GM18951 (cell line): ENCODE data around the gene GTF3A.
A peak's percentile ranks its signal among the peaks of the same experiment; 100 is the strongest.

ENCODE experiments used
- POLR2A ChIP-seq: IDR thresholded peaks from 4 replicates; pipeline ENCODE4 v1.6.1; 2011; ENCODE audit warnings: mild to moderate bottlenecking; ENCODE audit not compliant: insufficient read length, insufficient read depth; ENCODE audit errors: extremely low read depth
- in situ Hi-C: fragments of 300-500 bp; cut with MboI; formaldehyde crosslinking; loops from one replicate; pipeline ENCODE4 v1.12.0; 2022; ENCODE audit warnings: low sequenced_read_pairs, mixed read lengths, inconsistent platforms; ENCODE audit not compliant: unreplicated experiment

GTF3A gene

GRCh38 chr13:27446986-27447583, 22.7 kb downstream of the GTF3A start:
- TF ChIP-seq POLR2A = no peak
- in situ Hi-C loops = no loop called here

GRCh38 chr13:27448308-27448707, 23.9 kb downstream of the GTF3A start:
- in situ Hi-C loops = no loop called here
- TF ChIP-seq POLR2A = no peak

GRCh38 chr13:27449081-27449603, 24.7 kb downstream of the GTF3A start:
- TF ChIP-seq POLR2A = no peak
- in situ Hi-C loops = no loop called here

GRCh38 chr13:27449936-27450828, 25.8 kb downstream of the GTF3A start, which contains the start of gene MTIF3:
TSS of gene MTIF3 (minus strand) at chr13:27450564. CDS start at chr13:27440448, 10,116 bp downstream.
- in situ Hi-C loops = no loop called here
- TF ChIP-seq POLR2A = peak; percentile 83

GRCh38 chr13:27450921-27451471, 26.6 kb downstream of the GTF3A start:
- in situ Hi-C loops = no loop called here
- no peak for TF ChIP-seq POLR2A

- no peak for TF ChIP-seq POLR2A
- in situ Hi-C loops = no loop called here
These were observed 31.0 kb downstream of the GTF3A start for GRCh38 chr13:27455331-27455855.

GRCh38 chr13:27461940-27462584, 37.6 kb downstream of the GTF3A start:
- in situ Hi-C loops = no loop called here
- no peak for TF ChIP-seq POLR2A

GRCh38 chr13:27463500-27463899, 39.1 kb downstream of the GTF3A start:
- in situ Hi-C loops = no loop called here
- no peak for TF ChIP-seq POLR2A

- TF ChIP-seq POLR2A = no peak
These were observed 41.2 kb downstream of the GTF3A start for GRCh38 chr13:27465611-27466010.

GRCh38 chr13:27466513-27466912, 42.1 kb downstream of the GTF3A start:
- in situ Hi-C loops = no loop called here
- TF ChIP-seq POLR2A = no peak

More at GRCh38 chr13:27465611-27466010, 41.2 kb downstream of the GTF3A start:
- in situ Hi-C loops = no loop called here

- no peak for TF ChIP-seq POLR2A
- in situ Hi-C loops = loop anchor here (10.0 kb wide), 1 partner anchor 95 kb away; no protein-coding TSS in a partner anchor
These were observed 45.8 kb downstream of the GTF3A start for GRCh38 chr13:27470075-27470820.

- TF ChIP-seq POLR2A = no peak
- in situ Hi-C loops = loop anchor here (10.0 kb wide), 1 partner anchor 98 kb away; no protein-coding TSS in a partner anchor
These were observed 48.0 kb downstream of the GTF3A start for GRCh38 chr13:27472441-27472840.

- in situ Hi-C loops = loop anchor here (10.0 kb wide), 1 partner anchor 98 kb away; no protein-coding TSS in a partner anchor
- no peak for TF ChIP-seq POLR2A
These were observed 48.5 kb downstream of the GTF3A start for GRCh38 chr13:27472941-27473340.
